KMS-11 (cell line): Measurements from ENCODE around the gene OLFML1.

Experiments used
- H2AFZ ChIP-seq: fragments of 200-600 bp; sonication (generic); 2 replicates; pipeline ENCODE4 v1.6.1; 2016; ENCODE audit warnings: antibody characterized with exemption, mixed run types, low read depth
- H3K27ac ChIP-seq: fragments of 200-600 bp; sonication (generic); 2 replicates; pipeline ENCODE4 v1.6.1; 2016; ENCODE audit warnings: mild to moderate bottlenecking, mixed run types
- H3K27me3 ChIP-seq: fragments of 200-600 bp; sonication (generic); 2 replicates; pipeline ENCODE4 v1.6.1; 2017; ENCODE audit warnings: mild to moderate bottlenecking, low read depth, mixed run types, moderate library complexity; ENCODE audit not compliant: insufficient read depth
- H3K36me3 ChIP-seq: fragments of 200-600 bp; sonication (generic); 2 replicates; pipeline ENCODE4 v1.6.1; 2017; ENCODE audit warnings: mild to moderate bottlenecking, mixed run types; ENCODE audit not compliant: insufficient read depth
- H3K4me1 ChIP-seq: fragments of 200-600 bp; sonication (generic); 2 replicates; pipeline ENCODE4 v1.6.1; 2016; ENCODE audit warnings: mild to moderate bottlenecking, low read depth, mixed run types; ENCODE audit not compliant: poor library complexity, severe bottlenecking
- H3K4me2 ChIP-seq: fragments of 200-600 bp; sonication (generic); 2 replicates; pipeline ENCODE4 v1.7.0; 2016; ENCODE audit warnings: mild to moderate bottlenecking, mixed run types
- H3K4me3 ChIP-seq: fragments of 200-600 bp; sonication (generic); IDR thresholded peaks from 2 replicates; pipeline ENCODE4 v1.6.1; 2017; ENCODE audit warnings: low read depth, low read length, mixed read lengths; ENCODE audit not compliant: insufficient read depth
- H3K79me2 ChIP-seq: fragments of 200-600 bp; sonication (generic); 2 replicates; pipeline ENCODE4 v1.6.1; 2016; ENCODE audit warnings: low read depth, mixed run types; ENCODE audit not compliant: insufficient read depth
- H3K9ac ChIP-seq: fragments of 200-600 bp; sonication (generic); 2 replicates; pipeline ENCODE4 v1.6.1; 2016; ENCODE audit warnings: mild to moderate bottlenecking, mixed run types
- H4K20me1 ChIP-seq: fragments of 200-600 bp; sonication (generic); 2 replicates; pipeline ENCODE4 v1.6.1; 2016; ENCODE audit warnings: mild to moderate bottlenecking, mixed run types; ENCODE audit not compliant: insufficient read depth
- CTCF ChIP-seq: fragments of 200-600 bp; sonication (generic); conservative IDR thresholded peaks from 2 replicates; pipeline ENCODE4 v1.6.1; 2017; ENCODE audit warnings: low read depth, mild to moderate bottlenecking, antibody characterized with exemption, low read length, moderate library complexity, mixed read lengths

OLFML1 gene

GRCh38 chr11:7532405-7533145, 47.3 kb downstream of the OLFML1 start:
- Histone ChIP-seq H3K4me1 (peaks cover 33% of the 10 kb centered on the region), H3K4me3 (no peak overlapping the region), H3K9ac (no peak overlapping the region), H3K79me2 (no peaks in the 10 kb centered on the region), H3K36me3 (no peaks in the 10 kb centered on the region), H4K20me1 (no peaks in the 10 kb centered on the region), H3K4me2 (no peak overlapping the region), H3K27me3 (no peaks in the 10 kb centered on the region), H2AFZ (no peak overlapping the region), H3K27ac (no peak overlapping the region)
- no peak for TF ChIP-seq CTCF

- peaks cover 33% of the 10 kb centered on the region for H3K4me1 ChIP-seq
- H3K36me3 ChIP-seq: no peaks in the 10 kb centered on the region
- peak overlapping the region; percentile 51; the same call in 1 of the 2 replicates for H3K4me2 ChIP-seq
- H2AFZ ChIP-seq: no peak overlapping the region
- no peak overlapping the region for H3K9ac ChIP-seq
- no peak overlapping the region for H3K4me3 ChIP-seq
- H4K20me1 ChIP-seq: no peaks in the 10 kb centered on the region
- no peaks in the 10 kb centered on the region for H3K27me3 ChIP-seq
- H3K79me2 ChIP-seq: no peaks in the 10 kb centered on the region
- no peak overlapping the region for H3K27ac ChIP-seq
- TF ChIP-seq CTCF: no peak
Measured at GRCh38 chr11:7533199-7534041, 48.1 kb downstream of the OLFML1 start.

GRCh38 chr11:7534042-7534378, 48.7 kb downstream of the OLFML1 start:
- Histone ChIP-seq H3K4me3 (no peak overlapping the region), H2AFZ (no peak overlapping the region), H3K27ac (no peak overlapping the region), H3K36me3 (no peaks in the 10 kb centered on the region), H3K9ac (no peak overlapping the region), H3K79me2 (no peaks in the 10 kb centered on the region), H3K4me2 (peak overlapping the region; percentile 51; the same call in 1 of the 2 replicates), H3K27me3 (no peaks in the 10 kb centered on the region), H3K4me1 (peaks cover 33% of the 10 kb centered on the region), H4K20me1 (no peaks in the 10 kb centered on the region)
- no peak for TF ChIP-seq CTCF

- no peak overlapping the region for H3K27ac ChIP-seq
- H3K9ac ChIP-seq: no peak overlapping the region
- no peaks in the 10 kb centered on the region for H3K27me3 ChIP-seq
- TF ChIP-seq CTCF: 0 out of 2 replicates have a peak, but pooled peaks have one; percentile 14
- H3K79me2 ChIP-seq: no peaks in the 10 kb centered on the region
- H2AFZ ChIP-seq: no peak overlapping the region
- H3K36me3 ChIP-seq: no peaks in the 10 kb centered on the region
- H3K4me3 ChIP-seq: no peak overlapping the region
- H4K20me1 ChIP-seq: no peaks in the 10 kb centered on the region
- H3K4me2 ChIP-seq: no peak overlapping the region
- H3K4me1 ChIP-seq: peaks cover 22% of the 10 kb centered on the region
Measured at GRCh38 chr11:7536100-7536499, 50.8 kb downstream of the OLFML1 start.
